Tibial nerve (tissue), 3 donors: Measurements from ENCODE around the gene KRTAP21-2.

Experiments
- CTCF ChIP-seq, 5 experiments: fragments of 200-600 bp in 3 of 5; fragments of 450-650 bp in 2 of 5; sonication (generic) in 3 of 5; IDR thresholded peaks; one replicate each; pipeline ENCODE4 v1.5.1; 2016 to 2019; ENCODE audit warnings: antibody characterized with exemption in 5 of 5, mild to moderate bottlenecking in 3 of 5, moderate library complexity in 2 of 5
- POLR2A ChIP-seq, 2 donors: fragments of 450-650 bp; IDR thresholded peaks; one replicate each; pipeline ENCODE4 v1.6.1; 2017; ENCODE audit warnings: antibody characterized with exemption in 2 of 2, mild to moderate bottlenecking in 2 of 2, moderate library complexity in 2 of 2

GRCh38 chr21:30733026-30733425 lies 14.0 kb downstream of the KRTAP21-2 start:
- TF ChIP-seq CTCF (IDR thresholded peaks at IDR 0.05) (no peak), POLR2A (IDR thresholded peaks at IDR 0.05) (no peak)
